ENCODE data around the gene LBR.

DNA sequence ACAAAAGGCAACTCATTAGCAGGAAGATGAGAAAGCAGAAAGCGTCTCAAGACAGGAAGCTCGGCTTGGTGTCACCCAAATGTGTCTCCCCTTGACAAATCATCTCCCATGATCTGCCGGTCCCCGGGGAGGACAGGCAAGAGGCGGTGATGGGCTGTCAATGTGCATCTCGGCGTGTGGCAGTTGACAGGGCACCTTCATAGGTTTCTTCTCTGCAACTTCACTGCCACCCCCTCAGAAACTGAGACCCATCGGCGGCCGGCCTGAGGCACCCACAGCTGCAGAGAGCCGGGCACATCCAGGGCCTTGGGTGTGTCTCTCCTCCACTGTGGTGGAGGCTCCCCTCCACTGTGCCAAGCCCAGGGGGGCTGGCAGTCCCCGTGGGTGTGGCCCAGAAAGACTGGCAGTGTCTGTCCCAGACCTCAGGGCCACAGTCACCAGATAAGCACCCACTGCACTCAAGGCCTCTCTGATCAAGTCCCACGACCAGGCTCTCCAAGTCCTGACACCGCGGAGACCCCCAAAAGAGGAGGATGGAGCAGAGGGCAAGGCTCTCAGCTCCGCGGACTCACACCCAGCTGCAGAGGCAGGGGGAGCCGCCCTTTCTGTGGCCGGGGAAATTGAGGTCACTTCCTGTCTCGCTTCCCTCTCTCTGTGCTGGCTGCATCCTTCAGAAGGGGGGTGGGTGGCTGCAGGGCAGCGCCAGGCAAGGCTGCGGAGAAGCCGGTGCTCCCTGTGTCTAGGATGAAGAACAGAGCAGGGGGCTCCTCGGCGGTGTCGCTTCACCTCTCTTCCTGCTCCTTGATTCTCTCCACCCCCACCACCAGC lies 39.6 kb upstream of the LBR start:
- TF ChIP-seq, protein P1, sequence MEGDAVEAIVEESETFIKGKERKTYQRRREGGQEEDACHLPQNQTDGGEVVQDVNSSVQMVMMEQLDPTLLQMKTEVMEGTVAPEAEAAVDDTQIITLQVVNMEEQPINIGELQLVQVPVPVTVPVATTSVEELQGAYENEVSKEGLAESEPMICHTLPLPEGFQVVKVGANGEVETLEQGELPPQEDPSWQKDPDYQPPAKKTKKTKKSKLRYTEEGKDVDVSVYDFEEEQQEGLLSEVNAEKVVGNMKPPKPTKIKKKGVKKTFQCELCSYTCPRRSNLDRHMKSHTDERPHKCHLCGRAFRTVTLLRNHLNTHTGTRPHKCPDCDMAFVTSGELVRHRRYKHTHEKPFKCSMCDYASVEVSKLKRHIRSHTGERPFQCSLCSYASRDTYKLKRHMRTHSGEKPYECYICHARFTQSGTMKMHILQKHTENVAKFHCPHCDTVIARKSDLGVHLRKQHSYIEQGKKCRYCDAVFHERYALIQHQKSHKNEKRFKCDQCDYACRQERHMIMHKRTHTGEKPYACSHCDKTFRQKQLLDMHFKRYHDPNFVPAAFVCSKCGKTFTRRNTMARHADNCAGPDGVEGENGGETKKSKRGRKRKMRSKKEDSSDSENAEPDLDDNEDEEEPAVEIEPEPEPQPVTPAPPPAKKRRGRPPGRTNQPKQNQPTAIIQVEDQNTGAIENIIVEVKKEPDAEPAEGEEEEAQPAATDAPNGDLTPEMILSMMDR (IDR thresholded peaks at IDR 0.05): no peak
- no peak for TF ChIP-seq POLR2A (IDR thresholded peaks at IDR 0.05)

Data from thyroid gland (tissue), 4 donors.